ENCODE results near the gene DGKI. TPM values are rescaled to one million over a fixed set of nuclear protein-coding genes. Genes with fewer than 3 reads are reported as not detected.

DGKI gene
- polyA plus RNA-seq, 4 donors = 1.5 to 1.8 (median 1.8) TPM

DNA sequence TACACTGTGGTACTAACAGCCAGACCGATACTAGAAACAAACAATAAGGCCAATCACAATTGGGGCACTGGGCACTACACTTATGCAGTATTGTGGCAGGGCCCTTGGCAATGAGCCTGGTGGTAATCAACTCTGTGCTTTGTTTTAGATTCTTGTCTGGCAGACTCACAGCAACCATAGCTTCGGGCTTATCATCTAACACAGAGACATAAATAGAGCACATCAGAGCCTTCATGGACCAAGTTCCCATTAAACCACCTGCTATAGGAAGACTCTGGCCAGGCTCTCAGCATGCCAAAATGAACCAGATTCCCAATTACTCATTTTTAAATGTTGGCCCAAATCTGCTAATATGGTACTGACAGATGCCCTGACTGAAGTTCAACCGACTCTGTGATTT lies 218.6 kb downstream of the DGKI start:
- DNase-seq (ENCODE audit: low read depth in 4 of 4, low spot score in 3 of 4) = no peak

DNA sequence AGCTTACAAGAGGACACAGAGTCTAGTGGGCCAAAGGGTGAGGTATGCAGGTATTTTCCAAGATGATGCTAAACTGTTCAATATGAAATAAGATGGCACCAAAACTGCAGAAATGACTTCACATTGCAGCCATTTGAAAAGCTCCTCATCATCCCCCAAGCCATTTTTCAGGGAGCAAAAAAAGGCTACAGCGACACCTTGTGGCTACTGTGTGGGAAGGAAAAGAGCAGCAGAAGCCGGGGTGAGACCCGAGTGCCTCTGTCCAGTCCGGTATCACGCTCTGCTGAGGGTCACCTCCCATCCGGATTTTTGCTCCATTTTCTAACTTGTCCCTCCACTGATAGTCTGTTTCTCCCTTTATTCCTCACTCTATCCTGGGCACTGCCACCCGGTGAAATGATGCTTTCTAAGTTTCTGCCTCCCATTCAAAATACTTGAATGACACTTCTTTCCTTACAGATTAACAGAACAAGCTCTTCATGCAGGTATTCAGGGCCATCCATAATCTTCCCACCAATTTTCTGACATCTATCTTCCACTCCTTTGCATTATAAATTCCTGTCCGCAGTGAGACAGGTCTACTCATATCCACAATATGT lies 220.2 kb downstream of the DGKI start:
- peak; percentile 29 to 55 (median 40) for DNase-seq (ENCODE audit: low read depth in 4 of 4, low spot score in 3 of 4)

GRCh38 chr7:137625197-137625596 lies 221.6 kb downstream of the DGKI start:
- DNase-seq (ENCODE audit: low read depth in 4 of 4, low spot score in 3 of 4) = no peak

GRCh38 chr7:137619181-137619580 lies 227.6 kb downstream of the DGKI start:
- no peak for DNase-seq (ENCODE audit: low read depth in 4 of 4, low spot score in 3 of 4)

DNA sequence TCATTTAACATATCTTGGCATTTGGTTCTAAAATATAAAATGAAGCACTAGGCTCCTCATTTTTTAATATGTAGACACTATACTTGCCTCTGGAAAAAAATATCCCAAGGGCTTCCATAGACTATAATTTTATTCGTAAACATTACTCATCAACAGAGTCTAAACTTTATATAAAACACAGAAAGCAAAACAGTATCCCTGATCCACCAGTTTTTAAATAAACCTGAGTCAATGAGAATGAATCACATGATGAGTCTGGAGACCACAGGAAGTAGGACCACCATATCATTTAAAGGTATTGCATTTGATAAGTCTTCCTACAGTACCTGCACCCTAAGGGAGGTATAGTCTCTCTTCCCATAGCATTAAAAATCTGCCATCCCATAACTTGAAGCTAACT lies 228.0 kb downstream of the DGKI start:
- no peak for DNase-seq (ENCODE audit: low read depth in 4 of 4, low spot score in 3 of 4)

DNA sequence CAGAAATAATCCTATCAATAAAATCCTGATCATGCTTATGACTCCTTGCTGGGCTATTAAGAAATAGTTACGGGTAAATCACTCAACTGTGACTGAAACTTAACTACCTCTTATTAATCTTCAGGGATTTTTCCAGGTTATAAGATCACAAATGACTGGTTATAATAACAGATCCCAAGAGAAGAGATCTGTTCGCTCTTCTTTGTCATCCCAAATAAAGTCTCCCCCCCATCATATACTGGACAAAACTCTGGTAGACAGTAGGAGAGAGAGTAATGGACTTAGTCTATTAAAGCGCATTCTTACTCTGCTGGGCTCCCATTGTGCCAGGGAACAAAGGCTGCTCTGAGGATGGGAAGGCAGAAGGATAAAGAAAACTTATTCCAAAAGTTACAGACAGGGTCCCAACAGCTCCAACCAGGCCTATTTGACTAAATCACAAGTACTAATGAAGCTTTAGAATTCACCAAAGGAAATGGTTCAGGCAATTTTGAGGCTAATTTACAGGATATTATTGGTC lies 233.7 kb downstream of the DGKI start:
- DNase-seq (ENCODE audit: low read depth in 4 of 4, low spot score in 3 of 4) = no peak

GRCh38 chr7:137611606-137612005 lies 235.2 kb downstream of the DGKI start:
- no peak for DNase-seq (ENCODE audit: low read depth in 4 of 4, low spot score in 3 of 4)

DNA sequence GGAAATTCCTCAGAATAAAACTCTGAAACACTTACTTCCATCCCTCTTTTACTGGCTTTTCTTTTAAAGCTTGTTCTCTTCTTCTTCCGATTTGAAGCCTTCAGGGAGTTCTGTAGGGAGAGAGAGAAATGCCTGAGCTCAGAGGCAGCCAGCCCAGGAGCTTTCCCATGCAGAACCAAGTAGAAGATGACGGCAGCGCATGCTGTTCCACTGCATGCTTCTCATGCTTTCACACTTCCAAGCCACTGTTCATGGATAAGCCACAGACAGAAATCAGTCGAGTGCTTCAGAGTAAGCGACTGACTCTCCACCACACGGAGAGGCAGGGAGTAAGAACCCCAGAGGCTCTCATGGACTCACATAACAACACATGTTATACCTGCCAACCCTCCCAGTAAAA lies 237.3 kb downstream of the DGKI start:
- DNase-seq (ENCODE audit: low read depth in 4 of 4, low spot score in 3 of 4) = peak in 2 of 4 donors; percentile 28 to 29

- DNase-seq (ENCODE audit: low read depth in 4 of 4, low spot score in 3 of 4) = peak in 3 of 4 donors; percentile 40 to 49 (median 48)
These were observed 240.6 kb downstream of the DGKI start for GRCh38 chr7:137606061-137606674.

DNA sequence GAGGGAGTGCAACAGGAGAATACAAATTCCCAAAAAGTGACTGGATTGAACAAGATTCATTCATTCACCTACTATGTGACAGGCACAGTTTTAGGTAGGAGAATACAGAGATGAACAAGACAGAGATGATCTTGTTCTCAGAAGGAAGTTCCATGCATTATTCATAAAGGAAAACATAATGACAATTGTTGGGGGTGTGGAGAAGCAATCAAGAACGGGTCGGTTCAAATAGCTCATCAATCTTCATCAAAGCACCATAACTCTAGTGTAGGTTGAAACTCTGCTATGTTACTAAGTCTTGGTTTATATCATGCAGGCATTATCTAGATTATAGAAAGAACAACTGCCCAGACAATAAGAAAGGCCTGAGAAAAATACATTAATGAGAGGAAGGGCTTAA lies 243.7 kb downstream of the DGKI start:
- no peak for DNase-seq (ENCODE audit: low read depth in 4 of 4, low spot score in 3 of 4)

- no peak for DNase-seq (ENCODE audit: low read depth in 4 of 4, low spot score in 3 of 4)
These were observed 245.1 kb downstream of the DGKI start for GRCh38 chr7:137601642-137602041.

DNA sequence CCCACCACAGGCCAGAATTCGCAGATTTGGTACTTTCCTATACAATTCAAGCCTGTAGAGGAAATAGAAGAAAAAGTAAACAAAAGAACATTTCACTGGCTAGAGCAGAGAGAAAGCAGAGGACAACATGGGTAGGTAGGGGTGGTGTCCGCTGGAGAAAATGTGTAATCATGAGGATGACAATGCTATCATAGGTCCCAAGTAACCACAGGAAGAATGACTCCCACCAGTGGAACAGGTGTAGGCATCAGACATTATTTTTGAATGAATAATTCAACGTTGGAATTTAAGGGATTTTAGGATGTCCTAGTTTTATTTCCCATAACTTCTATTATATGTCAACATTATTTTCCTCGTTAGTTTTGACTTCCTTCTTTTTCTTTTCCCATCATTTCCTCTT lies 248.9 kb downstream of the DGKI start:
- no peak for DNase-seq (ENCODE audit: low read depth in 4 of 4, low spot score in 3 of 4)

GRCh38 chr7:137593115-137593711 lies 253.6 kb downstream of the DGKI start:
- DNase-seq (ENCODE audit: low read depth in 4 of 4, low spot score in 3 of 4) = no peak

- peak; percentile 54 to 63 (median 61) for DNase-seq (ENCODE audit: low read depth in 4 of 4, low spot score in 3 of 4)
These were observed 254.4 kb downstream of the DGKI start for GRCh38 chr7:137592232-137592896.

DNA sequence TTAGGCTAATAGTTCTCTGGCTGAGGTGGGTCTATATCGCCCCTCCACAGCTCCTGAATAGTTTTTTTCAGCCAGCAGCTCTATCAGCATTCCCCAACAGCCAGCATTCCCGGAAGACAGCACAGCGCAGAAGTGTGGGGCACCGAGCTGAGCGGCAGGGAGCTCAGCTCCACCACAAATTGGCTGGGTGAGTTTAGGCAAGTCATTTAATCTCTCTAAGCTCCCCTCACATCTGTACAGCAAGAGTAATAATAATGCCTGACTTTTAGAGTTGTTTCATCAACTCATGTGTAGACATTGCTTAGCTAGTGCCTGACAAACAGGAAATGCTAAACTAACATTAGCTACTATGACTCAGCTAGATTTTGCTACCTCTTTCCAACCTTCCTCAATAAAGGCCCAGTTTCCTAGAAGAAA lies 255.3 kb downstream of the DGKI start:
- DNase-seq (ENCODE audit: low read depth in 4 of 4, low spot score in 3 of 4) = no peak

DNA sequence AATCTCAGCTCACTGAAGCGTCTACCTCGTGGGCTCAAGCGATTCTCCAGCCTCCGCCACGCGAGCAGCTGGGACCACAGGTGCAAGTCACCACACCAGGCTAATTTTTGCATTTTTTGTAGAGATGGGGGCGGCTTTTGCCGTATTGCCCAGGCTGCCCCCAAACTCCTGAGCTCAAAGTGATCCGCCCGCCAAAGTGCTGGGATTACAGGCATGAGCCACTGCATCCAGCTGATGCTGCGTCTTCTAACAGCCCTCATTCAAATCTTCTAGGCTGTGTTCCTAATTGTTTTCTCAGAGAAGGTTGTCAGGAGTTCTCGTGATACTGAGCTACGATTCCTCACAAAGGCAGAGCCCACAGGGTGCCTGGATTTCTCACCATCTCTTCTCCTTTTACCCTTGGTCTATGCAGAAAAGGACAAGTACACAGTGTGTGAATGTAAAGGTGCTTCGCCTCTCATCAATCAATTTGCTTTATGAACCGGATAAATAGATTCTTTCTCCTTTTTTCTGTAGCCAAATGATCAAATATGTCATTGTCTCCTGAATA lies 255.9 kb downstream of the DGKI start:
- DNase-seq (ENCODE audit: low read depth in 4 of 4, low spot score in 3 of 4) = no peak

- no peak for DNase-seq (ENCODE audit: low read depth in 4 of 4, low spot score in 3 of 4)
These were observed 256.6 kb downstream of the DGKI start for GRCh38 chr7:137590071-137590755.

- no peak for DNase-seq (ENCODE audit: low read depth in 4 of 4, low spot score in 3 of 4)
These were observed 259.4 kb downstream of the DGKI start for GRCh38 chr7:137587326-137587725.

DNA sequence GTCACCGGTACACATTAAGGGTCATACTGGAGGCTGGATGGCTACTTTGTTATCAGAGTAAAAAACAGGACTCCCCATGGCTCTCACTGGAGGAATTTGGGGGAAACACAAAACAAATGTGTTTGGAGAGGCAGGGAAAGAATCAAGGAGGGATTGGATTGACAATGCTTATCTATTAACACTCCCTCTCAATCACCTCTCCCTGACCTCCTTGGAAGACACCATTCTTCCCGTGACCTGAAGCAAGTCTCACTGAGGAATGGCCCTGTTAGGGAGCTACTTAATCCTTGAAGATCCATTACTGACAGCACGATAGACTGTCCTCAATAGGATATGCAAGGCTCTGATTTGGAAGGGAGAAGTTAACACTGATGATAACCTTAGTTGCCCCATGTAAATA lies 261.2 kb downstream of the DGKI start:
- DNase-seq (ENCODE audit: low read depth in 4 of 4, low spot score in 3 of 4) = no peak

DNA sequence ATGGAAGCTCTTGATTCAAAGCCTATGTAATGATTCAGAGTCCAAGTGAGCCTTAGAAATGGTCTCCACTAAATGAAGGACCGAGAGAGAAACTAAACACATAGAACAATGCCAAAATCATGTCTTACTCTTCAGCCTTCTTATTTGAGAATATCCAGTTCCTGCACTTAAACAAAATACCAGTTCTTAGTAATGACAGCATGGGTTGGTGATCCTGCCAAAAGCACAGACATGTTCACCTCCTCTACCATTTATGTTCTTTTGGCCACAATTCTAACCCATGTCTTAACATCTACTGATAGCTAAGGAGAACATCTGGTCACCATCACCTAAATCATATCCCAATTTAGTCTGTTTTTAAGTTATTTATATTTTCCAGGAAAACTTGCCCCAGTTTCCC lies 263.6 kb downstream of the DGKI start:
- no peak for DNase-seq (ENCODE audit: low read depth in 4 of 4, low spot score in 3 of 4)
